Neural cell (in vitro differentiated cells): ENCODE data around the gene MND1. TPM values are rescaled to one million over a fixed set of nuclear protein-coding genes. Genes with fewer than 3 reads are reported as not detected.

Source experiments
- polyA plus RNA-seq: library from polyadenylated mRNA; depleted of rRNA; stranded (reverse); fragments of >200 nt; gene quantifications from 2 replicates; pipeline ENCODE4 v1.2.3, GENCODE V29; 2014
- small RNA-seq, 3 experiments: library from RNA; depleted of rRNA; stranded (forward); fragments of <200 nt; gene quantifications; one replicate each; pipeline ENCODE3, GENCODE V24; 2012

MND1 gene
- polyA plus RNA-seq, 1 donor from 2014 or later, result 5.6 TPM

Small RNA genes lying within 50 kb of the gene (small RNA-seq; reads per million reads assigned to genes)
- 0 reads per million in 3 experiments for gene RN7SL419P

Other genes with a start within 250 kb of the MND1 start
- gene TRIM2, start 140.2 kb upstream of the MND1 start, polyA plus RNA-seq, result 218 and 261 TPM in 2 replicates
- 11.1 and 14.5 TPM in 2 replicates for gene TMEM131L, start 121.7 kb downstream of the MND1 start, polyA plus RNA-seq